ENCODE data around the gene EPHB4. TPM values are rescaled to one million over a fixed set of nuclear protein-coding genes. Genes with fewer than 3 reads are reported as not detected.

EPHB4 gene
- total RNA-seq, 2 donors from 2014 or later = 20.5 to 29.4 TPM

DNA sequence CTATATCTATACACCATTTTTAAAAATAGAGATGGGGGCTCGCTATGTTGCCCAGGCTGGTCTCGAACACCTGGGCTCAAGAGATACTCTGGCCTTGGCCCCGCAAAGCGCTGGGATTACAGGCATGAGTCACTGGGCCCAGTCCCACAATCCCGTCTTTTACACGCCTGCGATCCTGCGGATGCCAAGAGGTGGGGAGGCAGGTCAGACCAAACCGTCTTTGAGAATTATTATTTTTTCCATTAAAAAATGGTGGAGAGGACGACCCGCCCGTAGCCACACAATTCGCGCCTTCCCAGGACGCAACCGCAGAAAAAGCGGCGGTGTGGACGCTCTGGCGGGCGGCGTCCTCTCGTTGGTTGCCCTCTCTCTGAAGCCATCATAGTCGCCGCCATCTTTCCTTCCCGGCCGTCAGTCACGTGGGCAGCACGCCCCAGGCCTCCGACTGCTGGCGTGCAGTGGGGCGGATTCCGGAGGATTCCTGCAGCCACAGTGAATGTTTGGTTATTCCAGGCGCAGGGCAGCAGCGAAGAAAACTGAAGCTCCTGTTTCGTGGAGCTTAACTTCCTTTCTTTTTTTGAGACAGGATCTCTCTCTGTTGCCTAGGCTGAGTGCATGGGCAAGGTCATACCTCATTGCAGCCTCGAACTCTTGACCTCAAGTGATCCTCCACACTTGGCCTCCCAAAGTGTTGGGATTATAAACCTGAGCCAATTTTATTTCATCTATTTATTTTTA is 9.9 kb upstream of the EPHB4 start:
- peak; percentile 94 for ATAC-seq (ENCODE audit: insufficient number of reproducible peaks, low FRiP score, low read depth)

DNA sequence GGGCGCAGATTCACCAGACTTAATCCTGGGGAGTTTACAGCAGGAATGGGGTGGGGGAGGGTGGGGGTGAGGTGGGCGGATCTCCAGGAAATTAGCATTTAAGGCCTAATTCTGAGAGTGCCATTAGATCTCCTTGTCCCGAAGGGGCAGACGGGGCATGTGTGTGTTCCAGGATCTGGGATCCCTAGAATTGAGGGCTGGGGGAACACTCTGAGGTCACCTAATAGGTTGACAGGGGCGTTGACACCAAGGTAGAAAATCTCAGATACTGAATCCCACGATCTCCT is 9.4 kb upstream of the EPHB4 start:
- no peak for DNase-seq (ENCODE audit: low spot score)
- peaks cover 0 to 4% of the 10 kb centered on the region in 2 donors for H3K4me1 ChIP-seq (ENCODE audit: control insufficient read depth in 1 of 2, low read depth in 2 of 2)
- no peaks in the 10 kb centered on the region for H3K36me3 ChIP-seq
- H3K27ac ChIP-seq = peak overlapping the region; percentile 75 to 78
- H3K4me3 ChIP-seq = peak overlapping the region; percentile 75
- no peaks in the 10 kb centered on the region for H3K27me3 ChIP-seq (replicated peaks; ENCODE audit: insufficient read depth)
- H3K9me3 ChIP-seq = no peaks in the 10 kb centered on the region
- ATAC-seq (ENCODE audit: insufficient number of reproducible peaks, low FRiP score, low read depth) = no peak
- TF ChIP-seq, protein P1, sequence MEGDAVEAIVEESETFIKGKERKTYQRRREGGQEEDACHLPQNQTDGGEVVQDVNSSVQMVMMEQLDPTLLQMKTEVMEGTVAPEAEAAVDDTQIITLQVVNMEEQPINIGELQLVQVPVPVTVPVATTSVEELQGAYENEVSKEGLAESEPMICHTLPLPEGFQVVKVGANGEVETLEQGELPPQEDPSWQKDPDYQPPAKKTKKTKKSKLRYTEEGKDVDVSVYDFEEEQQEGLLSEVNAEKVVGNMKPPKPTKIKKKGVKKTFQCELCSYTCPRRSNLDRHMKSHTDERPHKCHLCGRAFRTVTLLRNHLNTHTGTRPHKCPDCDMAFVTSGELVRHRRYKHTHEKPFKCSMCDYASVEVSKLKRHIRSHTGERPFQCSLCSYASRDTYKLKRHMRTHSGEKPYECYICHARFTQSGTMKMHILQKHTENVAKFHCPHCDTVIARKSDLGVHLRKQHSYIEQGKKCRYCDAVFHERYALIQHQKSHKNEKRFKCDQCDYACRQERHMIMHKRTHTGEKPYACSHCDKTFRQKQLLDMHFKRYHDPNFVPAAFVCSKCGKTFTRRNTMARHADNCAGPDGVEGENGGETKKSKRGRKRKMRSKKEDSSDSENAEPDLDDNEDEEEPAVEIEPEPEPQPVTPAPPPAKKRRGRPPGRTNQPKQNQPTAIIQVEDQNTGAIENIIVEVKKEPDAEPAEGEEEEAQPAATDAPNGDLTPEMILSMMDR (IDR thresholded peaks at IDR 0.05) = no peak

More for the DNA sequence above, 9.9 kb upstream of the EPHB4 start:
- peak overlapping the region; percentile 75 for H3K4me3 ChIP-seq
- peak overlapping the region; percentile 75 to 78 for H3K27ac ChIP-seq
- peak; percentile 62 for DNase-seq (ENCODE audit: low spot score)
- TF ChIP-seq, protein P1 (IDR thresholded peaks at IDR 0.05) = no peak
- H3K9me3 ChIP-seq = no peaks in the 10 kb centered on the region
- H3K4me1 ChIP-seq (ENCODE audit: control insufficient read depth in 1 of 2, low read depth in 2 of 2) = peaks cover 0 to 4% of the 10 kb centered on the region in 2 donors
- no peaks in the 10 kb centered on the region for H3K27me3 ChIP-seq (replicated peaks; ENCODE audit: insufficient read depth)
- H3K36me3 ChIP-seq = no peaks in the 10 kb centered on the region

DNA sequence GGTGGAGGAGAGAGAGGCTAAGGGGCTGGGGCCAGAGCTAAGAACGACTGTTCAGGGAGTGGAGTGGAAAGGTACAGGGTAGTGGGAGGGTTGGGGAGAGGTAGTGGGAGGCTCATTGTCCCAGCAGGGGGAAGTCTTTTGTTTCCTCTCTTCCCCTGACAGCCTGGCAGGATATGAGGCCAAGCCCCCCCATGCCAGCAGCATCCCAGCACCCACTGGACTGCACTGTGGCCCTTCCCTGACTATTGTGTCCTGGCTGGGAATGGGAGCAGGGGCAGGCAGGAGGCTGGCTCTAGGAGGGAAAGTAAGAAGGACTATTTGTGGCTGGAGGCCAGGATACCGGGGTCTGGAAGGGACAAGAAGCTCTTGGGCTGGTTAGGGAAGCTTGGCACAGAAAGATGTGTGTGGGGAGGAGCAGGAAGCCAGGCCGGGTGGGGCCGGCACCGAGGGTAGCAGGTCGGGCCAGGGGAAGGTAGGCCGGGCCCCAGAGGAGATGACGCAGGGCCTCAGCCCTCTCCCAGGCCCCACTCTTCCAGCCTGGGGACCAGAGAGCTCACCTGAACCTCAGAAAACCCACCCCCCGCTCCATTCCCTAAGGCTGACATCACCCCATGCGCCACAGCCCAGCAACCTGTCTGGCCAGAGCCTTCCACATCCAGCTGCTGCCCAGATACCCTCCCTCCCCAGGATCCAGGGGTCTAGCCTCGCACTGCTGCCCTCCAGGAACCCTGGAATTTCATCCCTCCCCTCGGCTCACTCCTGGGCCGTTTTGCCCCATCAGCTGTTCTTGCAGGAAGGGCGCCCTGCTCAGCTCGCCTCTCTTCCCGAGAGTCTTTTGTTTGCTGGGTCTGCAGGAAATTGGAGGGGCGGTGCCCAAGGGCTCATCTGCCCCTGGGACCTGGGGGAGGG is 8.8 kb upstream of the EPHB4 start:
- H3K36me3 ChIP-seq = no peaks in the 10 kb centered on the region
- H3K4me1 ChIP-seq (ENCODE audit: control insufficient read depth in 1 of 2, low read depth in 2 of 2) = peaks cover 0 to 4% of the 10 kb centered on the region in 2 donors
- TF ChIP-seq, protein P1 (IDR thresholded peaks at IDR 0.05) = no peak
- DNase-seq (ENCODE audit: low spot score) (no peak), ATAC-seq (ENCODE audit: insufficient number of reproducible peaks, low FRiP score, low read depth) (no peak)
- no peak overlapping the region for H3K27ac ChIP-seq
- no peaks in the 10 kb centered on the region for H3K9me3 ChIP-seq
- no peaks in the 10 kb centered on the region for H3K27me3 ChIP-seq (replicated peaks; ENCODE audit: insufficient read depth)
- no peak overlapping the region for H3K4me3 ChIP-seq

DNA sequence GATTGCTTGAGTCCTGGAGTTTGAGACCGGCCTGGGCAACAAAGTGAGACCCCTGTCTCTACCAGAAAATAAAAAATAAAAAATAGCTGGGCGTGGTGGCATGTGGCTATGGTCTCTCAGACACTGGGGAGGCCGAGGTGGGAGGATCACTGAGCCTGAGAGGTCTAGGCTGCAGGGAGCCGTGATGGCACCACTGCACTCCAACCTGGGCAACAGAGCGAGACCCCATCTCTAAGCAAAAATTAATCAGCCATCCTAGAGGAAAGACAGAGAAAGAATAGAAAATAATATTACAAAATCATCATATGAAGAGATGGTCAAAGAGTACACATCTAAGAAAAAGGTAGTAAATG is 4.9 kb upstream of the EPHB4 start:
- no peak for DNase-seq (ENCODE audit: low spot score)
- Histone ChIP-seq H3K9me3 (no peaks in the 10 kb centered on the region), H3K36me3 (no peaks in the 10 kb centered on the region), H3K4me1 (ENCODE audit: control insufficient read depth in 1 of 2, low read depth in 2 of 2) (peaks cover 0 to 10% of the 10 kb centered on the region in 2 donors), H3K4me3 (no peak overlapping the region), H3K27me3 (replicated peaks; ENCODE audit: insufficient read depth) (peaks cover 5% of the 10 kb centered on the region), H3K27ac (no peak overlapping the region)
- TF ChIP-seq, protein P1 (IDR thresholded peaks at IDR 0.05) = no peak
- no peak for ATAC-seq (ENCODE audit: insufficient number of reproducible peaks, low FRiP score, low read depth)

DNA sequence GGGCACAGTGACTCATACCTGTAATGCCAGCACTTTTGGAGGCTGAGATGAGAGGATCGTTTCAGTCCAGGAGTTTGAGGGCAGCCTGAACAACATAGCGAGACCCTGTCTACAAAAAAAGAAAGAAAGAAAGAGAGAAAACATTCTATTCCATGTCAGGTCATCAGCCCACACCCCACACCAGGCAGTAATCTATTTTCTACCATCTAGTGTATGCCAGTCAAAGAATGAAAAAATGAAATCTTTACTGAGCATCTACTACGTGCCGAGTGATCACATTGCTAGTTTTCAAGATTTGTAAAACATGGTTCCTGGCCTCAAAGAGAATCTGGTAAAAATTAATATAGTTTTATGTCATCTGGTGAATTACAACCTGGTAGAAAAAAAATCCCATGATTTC is 3.1 kb upstream of the EPHB4 start:
- no peak overlapping the region for H3K27ac ChIP-seq
- no peaks in the 10 kb centered on the region for H3K9me3 ChIP-seq
- ATAC-seq (ENCODE audit: insufficient number of reproducible peaks, low FRiP score, low read depth) = no peak
- no peaks in the 10 kb centered on the region for H3K36me3 ChIP-seq
- peaks cover 10% of the 10 kb centered on the region for H3K27me3 ChIP-seq (replicated peaks; ENCODE audit: insufficient read depth)
- H3K4me3 ChIP-seq = no peak overlapping the region
- no peak for DNase-seq (ENCODE audit: low spot score)
- H3K4me1 ChIP-seq (ENCODE audit: control insufficient read depth in 1 of 2, low read depth in 2 of 2) = peaks cover 0 to 19% of the 10 kb centered on the region in 2 donors
- TF ChIP-seq, protein P1 (IDR thresholded peaks at IDR 0.05) = no peak
